Activated CD4-positive, alpha-beta T cell treated with anti-CD3 and anti-CD28 coated beads for 36 hours (primary cell): ENCODE data around the gene UBE2M. TPM values are rescaled to one million over a fixed set of nuclear protein-coding genes. Genes with fewer than 3 reads are reported as not detected.
"Not testable (repeated sequence)": the region's sequence is repeated elsewhere in the genome, so short reads cannot be mapped to it uniquely, and the experiment has no call there.

Source experiments
- ATAC-seq: fragments of 200-7000 bp; cut with Tn5 transposase; one replicate; pipeline ENCODE4 v1.10.0; 2021; ENCODE audit warnings: mild to moderate bottlenecking, moderate library complexity
- CTCF ChIA-PET: fragments of 350-600 bp; sonication (Branson Sonifier 250); formaldehyde crosslinking; loops from one replicate; lab custom pipeline; 2021; ENCODE audit warnings: antibody characterized with exemption; lab: Charles Lee
- POLR2A ChIA-PET: fragments of 350-600 bp; sonication (Branson Sonifier 250); formaldehyde crosslinking; loops from one replicate; lab custom pipeline; 2021; ENCODE audit warnings: antibody characterized with exemption, inconsistent platforms; lab: Charles Lee
- DNase-seq: peaks from one replicate; pipeline ENCODE4 v3.0.0-alpha.2; 2020
- H3K27ac Mint-ChIP-seq: one replicate; pipeline ENCODE4 v1.8.0; 2021; ENCODE audit warnings: mixed read lengths
- H3K27me3 Mint-ChIP-seq: one replicate; pipeline ENCODE4 v1.8.0; 2021; ENCODE audit warnings: mixed read lengths
- H3K36me3 Mint-ChIP-seq: one replicate; pipeline ENCODE4 v1.8.0; 2021; ENCODE audit warnings: low read depth, mixed read lengths
- H3K4me1 Mint-ChIP-seq: one replicate; pipeline ENCODE4 v1.8.0; 2021; ENCODE audit warnings: mixed read lengths
- H3K4me3 Mint-ChIP-seq: one replicate; pipeline ENCODE4 v1.8.0; 2021; ENCODE audit warnings: mild to moderate bottlenecking, moderate library complexity, mixed read lengths
- H3K9me3 Mint-ChIP-seq: one replicate; pipeline ENCODE4 v1.8.0; 2021; ENCODE audit warnings: low read depth, mixed read lengths
- intact Hi-C, 2 experiments: fragments of 100-400 bp; cut with DNase I in 1 of 2; cut with micrococcal nuclease in 1 of 2; formaldehyde crosslinking; loops; one replicate each; pipeline versions ENCODE4 v1.14.2 to v1.15.1; 2022 to 2024; cut with DNase I, micrococcal nuclease
- total RNA-seq, 2 experiments: library from RNA; stranded (reverse); gene quantifications; one replicate each; pipeline ENCODE4 v1.2.3, GENCODE V29; 2021

The UBE2M gene
- total RNA-seq, 2 experiments from 2014 or later: 115 to 138 TPM

- intact Hi-C loops: no loop called here
- peak overlapping the region; percentile 48 for H3K27ac Mint-ChIP-seq
- CTCF ChIA-PET: interaction anchor here (4.7 kb wide), 1 partner anchor 58 kb away, joined by 78 read pairs; the partner anchor contains the start of gene ZBTB45
Observed at GRCh38 chr19:58578012-58578925, 19.9 kb upstream of the UBE2M start.

GRCh38 chr19:58577581-58577980 is 19.2 kb upstream of the UBE2M start:
- DNase-seq, H3K9me3 Mint-ChIP-seq, H3K36me3 Mint-ChIP-seq, intact Hi-C loops, ATAC-seq, H3K27me3 Mint-ChIP-seq: not testable (repeated sequence)
- peak overlapping the region; percentile 12 for H3K4me3 Mint-ChIP-seq
- ChIA-PET POLR2A (interaction anchor here (0.6 kb wide), 1 partner anchor 17 kb away, joined by 3 read pairs; no protein-coding TSS in a partner anchor), CTCF (interaction anchor here (4.7 kb wide), 1 partner anchor 57 kb away, joined by 78 read pairs; the partner anchor contains the start of gene ZBTB45)
- peaks cover 47% of the 10 kb centered on the region for H3K4me1 Mint-ChIP-seq
- H3K27ac Mint-ChIP-seq: peak overlapping the region; percentile 48

More at GRCh38 chr19:58578012-58578925, 19.9 kb upstream of the UBE2M start:
- ATAC-seq (peak; percentile 31), DNase-seq (peak; percentile 64)
- peaks cover 47% of the 10 kb centered on the region for H3K4me1 Mint-ChIP-seq
- POLR2A ChIA-PET: interaction anchor here (0.6 to 0.7 kb wide), 2 partner anchors 18 to 59 kb away, joined by 3 to 5 read pairs; partner anchors contain the start of gene ZBTB45
- H3K36me3 Mint-ChIP-seq: peaks cover 13% of the 10 kb centered on the region
- peak overlapping the region; percentile 12 for H3K4me3 Mint-ChIP-seq
- H3K9me3 Mint-ChIP-seq: no peaks in the 10 kb centered on the region
- no peaks in the 10 kb centered on the region for H3K27me3 Mint-ChIP-seq

- peak overlapping the region; percentile 95 for H3K4me3 Mint-ChIP-seq
- CTCF ChIA-PET: interaction anchor here (1.1 to 1.9 kb wide), 4 partner anchors 11 to 61 kb away, joined by 3 to 17 read pairs (median 4); partner anchors contain the start of gene ZBTB45
- POLR2A ChIA-PET: interaction anchor here (1.2 to 2.6 kb wide), 3 partner anchors 15 to 56 kb away, joined by 6 to 9 read pairs (median 7); partner anchors contain the start of genes TRIM28 and ZBTB45
- DNase-seq (peak; percentile 92), ATAC-seq (peak; percentile 40)
- intact Hi-C loops: loop anchor here (1.0 kb wide), 4 partner anchors 56 to 420 kb away; partner anchors contain the start of genes ZBTB45 (in 1 of the 2) and ZNF274 (in 1 of the 2)
- no peaks in the 10 kb centered on the region for H3K9me3 Mint-ChIP-seq
- H3K27ac Mint-ChIP-seq: peak overlapping the region; percentile 100
- H3K4me1 Mint-ChIP-seq: peaks cover 50% of the 10 kb centered on the region
- no peaks in the 10 kb centered on the region for H3K27me3 Mint-ChIP-seq
- H3K36me3 Mint-ChIP-seq: peaks cover 10% of the 10 kb centered on the region
Observed at GRCh38 chr19:58575183-58576041, 17.0 kb upstream of the UBE2M start.

GRCh38 chr19:58573658-58574164 is 15.3 kb upstream of the UBE2M start:
- intact Hi-C loops: loop anchor here (1.0 kb wide), 15 partner anchors 14 to 295 kb away; partner anchors contain the start of genes TRIM28 (in 2 of the 2), ZNF446 (in 2 of the 2), ERVK3-1 (in 1 of the 2) and RPS5 (in 1 of the 2)

GRCh38 chr19:58572818-58573657 is 14.6 kb upstream of the UBE2M start, which contains the start of gene MZF1:
TSS of gene MZF1 (minus strand) at chr19:58573335. CDS start at chr19:58571389, 1,946 bp downstream.
- H3K27me3 Mint-ChIP-seq: no peaks in the 10 kb centered on the region
- DNase-seq (peak; percentile 100), ATAC-seq (peak; percentile 69)
- H3K9me3 Mint-ChIP-seq: no peaks in the 10 kb centered on the region
- peak within 1 kb of the TSS; percentile 100 for H3K27ac Mint-ChIP-seq
- intact Hi-C loops: loop anchor here (1.0 kb wide), 15 partner anchors 14 to 295 kb away; partner anchors contain the start of genes RPS5 (in 2 of the 2), TRIM28 (in 2 of the 2), ZNF446 (in 2 of the 2) and ERVK3-1 (in 1 of the 2)
- peaks cover 21% of the 10 kb centered on the region for H3K36me3 Mint-ChIP-seq
- peaks cover 38% of the 10 kb centered on the region for H3K4me1 Mint-ChIP-seq
- ChIA-PET CTCF (interaction anchor here (1.7 kb wide), 1 partner anchor 53 kb away, joined by 9 read pairs; the partner anchor contains the start of gene ZBTB45), POLR2A (interaction anchor here (0.5 to 2.5 kb wide), 3 partner anchors 13 to 191 kb away, joined by 3 to 9 read pairs (median 3); partner anchors contain the start of gene ZBTB45)
- H3K4me3 Mint-ChIP-seq: peak within 1 kb of the TSS; percentile 95

More at GRCh38 chr19:58573658-58574164, 15.3 kb upstream of the UBE2M start:
- POLR2A ChIA-PET: no interaction called here
- no peak for ATAC-seq
- Mint-ChIP-seq H3K27ac (peak overlapping the region; percentile 100), H3K4me1 (peaks cover 42% of the 10 kb centered on the region), H3K36me3 (peaks cover 18% of the 10 kb centered on the region), H3K4me3 (peak overlapping the region; percentile 95), H3K9me3 (no peaks in the 10 kb centered on the region), H3K27me3 (no peaks in the 10 kb centered on the region)
- DNase-seq: no peak
- CTCF ChIA-PET: no interaction called here

- ChIA-PET POLR2A (interaction anchor here (0.6 to 2.5 kb wide), 5 partner anchors 9 to 69 kb away, joined by 3 to 9 read pairs (median 3); partner anchors contain the start of gene ZBTB45), CTCF (interaction anchor here (0.8 to 1.7 kb wide), 2 partner anchors 9 to 52 kb away, joined by 4 to 9 read pairs; partner anchors contain the start of gene ZBTB45)
- ATAC-seq: no peak
- intact Hi-C loops: loop anchor here (1.0 kb wide), 2 partner anchors 13 to 185 kb away; partner anchors contain the start of gene RPS5 (in 1 of the 2)
- no peaks in the 10 kb centered on the region for H3K27me3 Mint-ChIP-seq
- no peaks in the 10 kb centered on the region for H3K9me3 Mint-ChIP-seq
- no peak for DNase-seq
- peak overlapping the region; percentile 100 for H3K27ac Mint-ChIP-seq
- H3K36me3 Mint-ChIP-seq: peaks cover 21% of the 10 kb centered on the region
- H3K4me1 Mint-ChIP-seq: peaks cover 30% of the 10 kb centered on the region
- peak overlapping the region; percentile 95 for H3K4me3 Mint-ChIP-seq
Observed at GRCh38 chr19:58572026-58572817, 13.8 kb upstream of the UBE2M start.

- ATAC-seq: no peak
- H3K36me3 Mint-ChIP-seq: peaks cover 22% of the 10 kb centered on the region
- ChIA-PET CTCF (interaction anchor here (0.8 to 1.7 kb wide), 2 partner anchors 10 to 51 kb away, joined by 4 to 9 read pairs; partner anchors contain the start of gene ZBTB45), POLR2A (interaction anchor here (0.6 to 2.5 kb wide), 3 partner anchors 12 to 68 kb away, joined by 3 to 9 read pairs (median 3); no protein-coding TSS in a partner anchor)
- H3K4me1 Mint-ChIP-seq: peaks cover 29% of the 10 kb centered on the region
- peak; percentile 5 for DNase-seq
- no peaks in the 10 kb centered on the region for H3K27me3 Mint-ChIP-seq
- intact Hi-C loops: no loop called here
- H3K9me3 Mint-ChIP-seq: no peaks in the 10 kb centered on the region
- peak overlapping the region; percentile 100 for H3K27ac Mint-ChIP-seq
- no peak overlapping the region for H3K4me3 Mint-ChIP-seq
Observed at GRCh38 chr19:58571575-58571947, 13.2 kb upstream of the UBE2M start.

- peaks cover 26% of the 10 kb centered on the region for H3K36me3 Mint-ChIP-seq
- H3K9me3 Mint-ChIP-seq: no peaks in the 10 kb centered on the region
- no peak overlapping the region for H3K4me3 Mint-ChIP-seq
- no peak for ATAC-seq
- peaks cover 28% of the 10 kb centered on the region for H3K4me1 Mint-ChIP-seq
- POLR2A ChIA-PET: interaction anchor here (2.5 kb wide), 1 partner anchor 11 kb away, joined by 9 read pairs; no protein-coding TSS in a partner anchor
- intact Hi-C loops: no loop called here
- H3K27ac Mint-ChIP-seq: no peak overlapping the region
- H3K27me3 Mint-ChIP-seq: no peaks in the 10 kb centered on the region
- CTCF ChIA-PET: interaction anchor here (1.7 kb wide), 1 partner anchor 51 kb away, joined by 9 read pairs; the partner anchor contains the start of gene ZBTB45
- DNase-seq: peak; percentile 3
Observed at GRCh38 chr19:58570770-58571574, 12.6 kb upstream of the UBE2M start.
